ENCODE data around the gene UMODL1. TPM values are rescaled to one million over a fixed set of nuclear protein-coding genes. Genes with fewer than 3 reads are reported as not detected.

Gene UMODL1
- total RNA-seq, 1 experiment from 2014 or later = not detected

DNA sequence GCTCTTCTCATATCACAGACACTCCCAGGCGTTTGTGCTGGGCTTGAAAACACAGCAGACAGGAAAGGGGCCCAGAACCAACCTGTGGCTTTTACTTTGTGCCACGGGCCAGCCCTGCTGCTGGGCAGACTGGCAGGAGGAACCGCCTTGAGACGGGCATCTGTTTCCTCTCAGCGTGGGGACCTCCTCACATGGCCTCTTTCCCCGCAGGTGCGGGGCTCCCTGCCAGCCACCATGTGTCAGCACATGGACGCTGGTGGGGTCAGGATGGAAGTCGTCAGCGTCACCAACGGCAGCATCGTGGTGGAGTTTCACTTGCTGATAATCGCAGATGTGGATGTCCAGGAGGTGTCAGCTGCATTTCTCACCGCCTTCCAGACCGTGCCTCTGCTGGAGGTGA is 47.8 kb downstream of the UMODL1 start:
- H3K27ac Mint-ChIP-seq = no peak overlapping the region
- Histone ChIP-seq H4K5ac (ENCODE audit: insufficient read length, low read depth, low read length) (no peak overlapping the region), H4K20me1 (ENCODE audit: control insufficient read depth, insufficient read depth, insufficient read length) (no peaks in the 10 kb centered on the region), H3K14ac (ENCODE audit: insufficient read depth, low read length) (no peak overlapping the region), H3K23me2 (ENCODE audit: insufficient read length, low read depth, low read length, poor library complexity, severe bottlenecking) (no peaks in the 10 kb centered on the region), H3K4me2 (ENCODE audit: insufficient read depth, insufficient read length, low read length) (no peak overlapping the region), H3K4ac (ENCODE audit: low read depth, low read length) (no peak overlapping the region), H2AFZ (ENCODE audit: low read length) (no peak overlapping the region), H2BK15ac (ENCODE audit: low read depth, low read length) (no peak overlapping the region), H3K9me3 (ENCODE audit: control insufficient read depth, low read depth, low read length) (no peaks in the 10 kb centered on the region), H2BK5ac (ENCODE audit: insufficient read length, low read length) (no peak overlapping the region), H2AK5ac (ENCODE audit: insufficient read length, low read length) (no peak overlapping the region), H4K91ac (ENCODE audit: insufficient read length, low read depth, low read length) (no peak overlapping the region), H3K18ac (ENCODE audit: insufficient read length, low read depth, low read length) (no peak overlapping the region), H3K79me2 (ENCODE audit: insufficient read depth, low read length) (no peaks in the 10 kb centered on the region), H3K56ac (ENCODE audit: insufficient read length, low read depth, low read length) (no peak overlapping the region), H3K79me1 (ENCODE audit: insufficient read depth, low read depth, low read length, poor library complexity, severe bottlenecking) (no peaks in the 10 kb centered on the region), H2BK120ac (ENCODE audit: low read depth, low read length, poor library complexity, severe bottlenecking) (no peak overlapping the region), H3K27ac (ENCODE audit: insufficient read length, low read depth, low read length) (no peak overlapping the region), H2BK12ac (ENCODE audit: insufficient read length, low read depth, low read length) (no peak overlapping the region), H3K9ac (ENCODE audit: extremely low read depth, insufficient read length, low read length) (no peak overlapping the region), H4K8ac (replicated peaks; ENCODE audit: insufficient read length, low read depth, low read length) (no peak overlapping the region), H3T11ph (ENCODE audit: low read length) (no peak overlapping the region), H3K27me3 (ENCODE audit: insufficient read depth, low read length) (no peaks in the 10 kb centered on the region), H2BK20ac (ENCODE audit: low read depth, low read length, poor library complexity, severe bottlenecking) (no peak overlapping the region), H3K23ac (ENCODE audit: insufficient read length, low read depth, low read length) (no peak overlapping the region), H3K4me1 (ENCODE audit: insufficient read depth, low read length) (no peaks in the 10 kb centered on the region; the same call in 1 of the 2 replicates)
- peaks cover 16% of the 10 kb centered on the region for H3K27me3 Mint-ChIP-seq (ENCODE audit: low read depth)
- peaks cover 25 to 26% of the 10 kb centered on the region in 2 experiments for H3K4me1 Mint-ChIP-seq
- H3K36me3 Mint-ChIP-seq (ENCODE audit: insufficient read depth in 1 of 3, low read depth in 3 of 3) = no peaks in the 10 kb centered on the region; a peak in 1 of 7 replicates
- no peak overlapping the region for H3K4me3 Mint-ChIP-seq
- H3K9me3 Mint-ChIP-seq = no peaks in the 10 kb centered on the region
- WGBS (ENCODE audit: extremely low coverage, insufficient read length, low lambda C conversion rate) = no CpG with 5 or more reads among the region's 15 CpGs
- TF ChIP-seq, protein P1, sequence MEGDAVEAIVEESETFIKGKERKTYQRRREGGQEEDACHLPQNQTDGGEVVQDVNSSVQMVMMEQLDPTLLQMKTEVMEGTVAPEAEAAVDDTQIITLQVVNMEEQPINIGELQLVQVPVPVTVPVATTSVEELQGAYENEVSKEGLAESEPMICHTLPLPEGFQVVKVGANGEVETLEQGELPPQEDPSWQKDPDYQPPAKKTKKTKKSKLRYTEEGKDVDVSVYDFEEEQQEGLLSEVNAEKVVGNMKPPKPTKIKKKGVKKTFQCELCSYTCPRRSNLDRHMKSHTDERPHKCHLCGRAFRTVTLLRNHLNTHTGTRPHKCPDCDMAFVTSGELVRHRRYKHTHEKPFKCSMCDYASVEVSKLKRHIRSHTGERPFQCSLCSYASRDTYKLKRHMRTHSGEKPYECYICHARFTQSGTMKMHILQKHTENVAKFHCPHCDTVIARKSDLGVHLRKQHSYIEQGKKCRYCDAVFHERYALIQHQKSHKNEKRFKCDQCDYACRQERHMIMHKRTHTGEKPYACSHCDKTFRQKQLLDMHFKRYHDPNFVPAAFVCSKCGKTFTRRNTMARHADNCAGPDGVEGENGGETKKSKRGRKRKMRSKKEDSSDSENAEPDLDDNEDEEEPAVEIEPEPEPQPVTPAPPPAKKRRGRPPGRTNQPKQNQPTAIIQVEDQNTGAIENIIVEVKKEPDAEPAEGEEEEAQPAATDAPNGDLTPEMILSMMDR (conservative IDR thresholded peaks at IDR 0.05) = no peak
- no peak for DNase-seq
